Heart left ventricle (tissue), 13 donors: Measurements from ENCODE around the gene COL24A1.

ENCODE experiments used
- CTCF ChIP-seq, 12 donors: fragments of 200-600 bp; sonication (generic) in 4 of 12; IDR thresholded peaks; one replicate each; pipeline versions ENCODE4 v1.5.0 to v1.8.0; 2018 to 2022; ENCODE audit warnings: antibody characterized with exemption in 12 of 12, mild to moderate bottlenecking in 5 of 12
- POLR2A ChIP-seq, 2 donors: fragments of 450-650 bp; IDR thresholded peaks; one replicate each; pipeline ENCODE4 v1.6.1; 2017; ENCODE audit warnings: antibody characterized with exemption in 2 of 2, mild to moderate bottlenecking in 2 of 2, moderate library complexity in 2 of 2
- donor health status: ischemic (EF 13 %, LVEDD 7.1; RV severe dilation, severe dysfunction).
- donor health status: DM: no; HTN: yes; CAD: no.
- donor health status: DM: no; HTN: no; CAD: no.
- donor health status: ischemic (EF 25% LVEDD 6.9; RV normal size, moderate dysfunction).
- donor health status: ischemic (EF 25% LVEDD 5.7; RV mildly dilated, moderate dysfunction).
- donor health status: ischemic (EF 35%, LVEDD 5.7; RV mildly dilated, moderate dysfunction).
- donor health status: nonischemic (EF 11% LVEDD 7.7; RV severe dilation, severe dysfunction).
- donor health status: DM: yes; HTN: yes; CAD: no.
- donor health status: PGD.
- donor health status: ischemic (EF 29% LVEDD 5.4; RV normal size, mild dysfunction).
- donor health status: nonischemic (EF 23%, LVEDD 6.1; RV moderate dilation, normal function).

DNA sequence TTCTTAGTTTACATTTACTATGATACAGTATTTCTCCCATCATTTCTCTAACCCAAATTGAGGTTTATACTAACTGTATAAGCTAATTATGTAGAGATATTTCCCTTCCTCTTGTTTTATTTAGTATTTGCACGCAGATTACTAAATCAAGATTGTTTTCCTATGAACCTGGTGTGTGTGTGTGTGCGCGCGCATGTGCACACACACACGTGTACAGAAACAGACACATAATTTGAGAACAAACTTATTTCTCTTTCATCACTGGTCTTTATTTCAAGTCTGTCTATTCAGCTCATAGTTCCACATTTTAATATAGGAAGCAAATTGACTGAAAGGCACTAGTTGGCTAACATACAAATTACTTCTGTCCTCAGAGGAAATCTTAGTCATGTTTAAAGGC lies 19.7 kb upstream of the COL24A1 start:
- TF ChIP-seq CTCF (IDR thresholded peaks at IDR 0.05) (no peak), POLR2A (IDR thresholded peaks at IDR 0.05) (no peak)
